LNCAP (cell line): ENCODE results near the gene NAALADL1.

Experiments used
- TF ChIP-seq, protein P1 (sequence below): fragments of 450-650 bp; IDR thresholded peaks from 2 replicates; pipeline ENCODE4 v1.5.1; 2017; ENCODE audit warnings: mild to moderate bottlenecking

The NAALADL1 gene

GRCh38 chr11:65077451-65077850 is 19.1 kb upstream of the NAALADL1 start:
- TF ChIP-seq, protein P1, sequence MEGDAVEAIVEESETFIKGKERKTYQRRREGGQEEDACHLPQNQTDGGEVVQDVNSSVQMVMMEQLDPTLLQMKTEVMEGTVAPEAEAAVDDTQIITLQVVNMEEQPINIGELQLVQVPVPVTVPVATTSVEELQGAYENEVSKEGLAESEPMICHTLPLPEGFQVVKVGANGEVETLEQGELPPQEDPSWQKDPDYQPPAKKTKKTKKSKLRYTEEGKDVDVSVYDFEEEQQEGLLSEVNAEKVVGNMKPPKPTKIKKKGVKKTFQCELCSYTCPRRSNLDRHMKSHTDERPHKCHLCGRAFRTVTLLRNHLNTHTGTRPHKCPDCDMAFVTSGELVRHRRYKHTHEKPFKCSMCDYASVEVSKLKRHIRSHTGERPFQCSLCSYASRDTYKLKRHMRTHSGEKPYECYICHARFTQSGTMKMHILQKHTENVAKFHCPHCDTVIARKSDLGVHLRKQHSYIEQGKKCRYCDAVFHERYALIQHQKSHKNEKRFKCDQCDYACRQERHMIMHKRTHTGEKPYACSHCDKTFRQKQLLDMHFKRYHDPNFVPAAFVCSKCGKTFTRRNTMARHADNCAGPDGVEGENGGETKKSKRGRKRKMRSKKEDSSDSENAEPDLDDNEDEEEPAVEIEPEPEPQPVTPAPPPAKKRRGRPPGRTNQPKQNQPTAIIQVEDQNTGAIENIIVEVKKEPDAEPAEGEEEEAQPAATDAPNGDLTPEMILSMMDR: no peak

GRCh38 chr11:65072631-65072966 is 14.2 kb upstream of the NAALADL1 start:
- TF ChIP-seq, protein P1: no peak

GRCh38 chr11:65071907-65072630 is 13.7 kb upstream of the NAALADL1 start:
- TF ChIP-seq, protein P1: no peak

- TF ChIP-seq, protein P1: no peak
Observed at GRCh38 chr11:65069217-65069616, 10.9 kb upstream of the NAALADL1 start.

DNA sequence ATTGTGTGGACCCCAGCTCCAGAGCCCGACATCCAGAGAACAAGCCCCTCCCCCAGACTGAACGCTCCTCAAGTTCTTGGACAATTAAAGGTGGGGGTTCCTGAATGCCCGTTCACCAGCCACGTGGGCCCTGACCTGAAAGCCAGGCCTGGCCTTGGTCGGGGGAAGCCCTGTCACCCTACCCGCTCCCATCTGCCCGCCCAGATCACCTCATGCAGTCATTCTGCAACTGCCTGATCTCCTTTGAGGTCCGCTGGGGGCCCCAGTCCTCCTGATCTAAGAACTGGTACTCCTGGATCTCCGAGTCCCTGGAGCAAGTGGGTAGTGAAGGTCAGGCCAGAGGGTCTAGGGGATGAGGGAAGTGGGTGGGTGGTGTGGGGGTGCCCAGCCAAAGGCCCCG is 9.1 kb upstream of the NAALADL1 start:
- TF ChIP-seq, protein P1: no peak

DNA sequence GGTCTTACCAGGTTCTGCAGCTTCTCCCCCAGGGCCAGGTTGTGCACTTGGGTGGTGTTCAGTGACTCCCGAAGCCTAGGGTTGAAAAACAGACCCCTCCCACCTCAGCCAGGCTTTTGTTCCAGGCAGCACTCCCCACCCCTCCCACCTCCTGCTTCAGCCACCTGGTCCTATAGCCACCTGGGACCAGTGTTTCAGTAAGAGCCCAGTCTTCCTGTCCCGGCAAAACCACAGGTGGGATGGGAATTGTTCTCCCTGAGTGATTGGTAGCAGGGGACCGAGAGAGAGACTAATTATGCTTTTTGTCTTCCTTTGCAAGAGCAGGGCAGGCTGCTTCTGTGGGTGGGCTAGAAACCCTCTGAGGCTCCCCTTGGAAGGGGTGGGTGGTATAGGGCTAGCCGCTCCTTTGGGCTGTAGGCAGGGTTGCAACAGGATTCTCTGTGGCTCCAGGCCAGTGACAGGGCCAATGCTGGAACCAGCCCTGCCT is 8.5 kb upstream of the NAALADL1 start:
- TF ChIP-seq, protein P1: no peak

DNA sequence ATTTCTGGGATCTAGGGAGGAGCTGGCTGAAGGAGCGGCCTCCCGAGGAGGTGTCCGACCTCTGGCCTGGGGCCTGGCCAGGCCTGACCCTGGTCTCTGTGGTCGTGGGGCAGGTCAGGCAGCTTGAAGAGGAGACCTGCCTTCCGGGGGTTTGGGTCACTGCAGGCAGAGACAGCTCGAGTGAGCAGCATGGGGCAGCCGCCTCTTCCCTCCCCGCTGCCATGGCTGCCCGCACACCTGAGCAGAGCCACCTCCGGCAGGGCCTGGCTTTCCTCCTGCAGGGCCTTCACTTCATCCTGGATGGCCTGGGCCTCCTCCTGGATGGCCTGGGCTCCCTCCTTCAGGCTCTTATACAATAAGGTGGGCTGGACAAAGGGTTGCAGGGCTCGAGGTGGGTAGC is 8.0 kb upstream of the NAALADL1 start:
- TF ChIP-seq, protein P1: no peak

DNA sequence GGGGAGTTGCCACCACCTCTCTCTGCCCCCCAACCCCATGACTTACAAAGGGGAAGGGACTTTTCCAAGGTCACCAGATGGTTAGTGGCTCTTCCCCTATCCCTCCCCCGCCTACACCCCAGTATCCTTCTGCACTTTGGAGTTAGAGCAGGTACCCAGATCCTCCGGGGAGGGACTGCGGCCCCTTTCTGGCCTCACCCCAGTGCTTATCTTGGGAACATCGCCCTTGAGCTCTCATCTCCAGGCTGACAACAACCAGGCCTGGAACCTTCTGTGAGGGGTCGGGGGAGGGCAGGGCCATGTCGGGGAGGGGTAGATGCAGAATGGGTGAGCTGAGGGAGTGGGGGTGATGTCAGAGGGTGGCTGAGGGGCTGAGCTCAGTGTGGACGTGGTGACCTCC is 7.5 kb upstream of the NAALADL1 start:
- TF ChIP-seq, protein P1: no peak
